ENCODE data around the gene SLC38A3. TPM values are rescaled to one million over a fixed set of nuclear protein-coding genes. Genes with fewer than 3 reads are reported as not detected.
"Not testable (repeated sequence)": the region's sequence is repeated elsewhere in the genome, so short reads cannot be mapped to it uniquely, and the experiment has no call there.

SLC38A3 gene
- total RNA-seq, 1 donor from 2014 or later = 1.8 TPM

DNA sequence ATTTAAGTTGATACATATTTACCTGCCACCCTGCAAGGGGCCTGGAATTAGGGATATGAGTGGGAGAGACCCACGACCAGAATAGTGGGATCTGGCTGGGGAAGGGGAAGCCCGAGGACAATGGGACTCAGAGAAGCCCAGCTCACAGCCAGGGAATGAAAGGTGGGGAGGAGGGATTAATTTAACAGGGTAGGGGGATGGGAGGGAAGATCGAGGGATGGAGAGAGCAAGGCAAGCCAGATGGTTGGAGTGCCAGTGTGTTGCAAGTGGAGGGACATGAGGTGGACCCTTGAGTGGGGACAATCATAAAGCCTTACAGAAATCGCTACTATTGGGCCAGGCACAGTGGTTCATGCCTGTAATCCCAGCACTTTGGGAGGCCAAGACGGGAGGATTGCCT is 26.5 kb downstream of the SLC38A3 start:
- DNase-seq (ENCODE audit: low read depth) = no peak

GRCh38 chr3:50232303-50232702 is 27.2 kb downstream of the SLC38A3 start:
- no peak for DNase-seq (ENCODE audit: low read depth)

- DNase-seq (ENCODE audit: low read depth) = no peak
Observed at GRCh38 chr3:50233176-50233575, 28.1 kb downstream of the SLC38A3 start.

GRCh38 chr3:50235716-50236483 is 30.8 kb downstream of the SLC38A3 start, which contains the start of gene GNAI2:
Gene GNAI2, plus strand, starts transcription at chr3:50236204. Its CDS starts 132 bp downstream, at chr3:50236336.
- peak; percentile 97 for DNase-seq (ENCODE audit: low read depth)

- no peak for DNase-seq (ENCODE audit: low read depth)
Observed at GRCh38 chr3:50236484-50237132, 31.5 kb downstream of the SLC38A3 start.

- no peak for DNase-seq (ENCODE audit: low read depth)
Observed at GRCh38 chr3:50237133-50237651, 32.1 kb downstream of the SLC38A3 start.

GRCh38 chr3:50237754-50238548 is 32.9 kb downstream of the SLC38A3 start:
- DNase-seq (ENCODE audit: low read depth) = peak; percentile 66

DNA sequence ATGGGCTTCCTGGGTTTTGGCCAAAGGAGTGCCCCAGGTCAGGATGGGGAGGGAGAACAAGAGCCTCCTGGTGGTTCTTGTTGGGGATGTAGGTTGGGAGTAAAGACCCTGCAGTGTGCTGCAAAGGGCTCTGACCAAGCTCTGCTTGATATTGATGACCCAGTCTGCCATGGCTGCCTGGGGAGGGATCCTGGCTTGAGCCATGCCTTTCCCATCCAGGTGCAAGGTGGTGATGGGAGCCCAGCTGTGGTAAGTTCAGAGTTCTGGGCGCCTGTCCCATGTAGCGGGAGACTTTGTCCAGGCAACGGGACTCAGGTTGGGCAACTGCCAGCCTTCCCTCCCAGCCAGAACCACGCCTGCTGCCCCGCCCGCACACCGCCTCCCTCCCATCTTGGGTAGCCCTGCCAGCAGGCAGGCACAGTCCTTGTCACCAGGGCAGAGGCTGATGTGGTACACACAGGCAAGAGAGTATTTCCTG is 33.5 kb downstream of the SLC38A3 start:
- DNase-seq (ENCODE audit: low read depth) = no peak

GRCh38 chr3:50239649-50240048 is 34.6 kb downstream of the SLC38A3 start:
- no peak for DNase-seq (ENCODE audit: low read depth)

- no peak for DNase-seq (ENCODE audit: low read depth)
Observed at GRCh38 chr3:50241163-50241562, 36.1 kb downstream of the SLC38A3 start.

DNA sequence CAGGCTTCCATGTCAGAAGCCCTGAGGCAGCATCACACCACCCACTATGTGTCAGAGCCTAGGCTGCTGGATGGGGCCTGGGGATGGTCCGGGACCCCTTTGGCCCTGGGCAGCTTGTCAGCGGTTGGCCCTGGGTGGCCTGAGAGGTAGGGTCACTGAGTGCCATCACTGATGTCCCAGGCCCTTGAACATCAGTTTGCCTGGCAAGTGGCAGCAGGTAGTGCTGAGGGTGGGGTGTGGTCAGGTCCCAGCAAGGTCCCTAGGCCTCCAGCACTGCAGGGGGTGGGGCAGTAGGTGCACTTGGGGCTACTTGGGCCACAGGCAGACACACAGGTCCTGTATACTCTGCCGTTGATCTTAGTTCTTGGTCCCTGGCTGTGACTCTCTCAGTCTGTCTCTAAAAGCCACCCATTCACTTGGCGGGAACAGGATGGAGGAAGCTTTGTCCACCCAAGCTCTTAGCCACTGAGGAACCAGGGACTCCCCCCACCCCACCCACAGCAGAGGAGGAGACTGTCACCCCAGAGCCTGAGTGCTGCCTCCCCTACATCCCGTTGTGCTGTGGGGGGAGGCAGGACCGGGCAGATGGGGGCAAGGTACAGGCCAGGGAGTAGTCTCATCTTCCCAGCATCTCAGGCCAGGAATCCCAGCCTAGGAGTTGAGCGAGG is 36.8 kb downstream of the SLC38A3 start:
- DNase-seq (ENCODE audit: low read depth) = no peak

DNA sequence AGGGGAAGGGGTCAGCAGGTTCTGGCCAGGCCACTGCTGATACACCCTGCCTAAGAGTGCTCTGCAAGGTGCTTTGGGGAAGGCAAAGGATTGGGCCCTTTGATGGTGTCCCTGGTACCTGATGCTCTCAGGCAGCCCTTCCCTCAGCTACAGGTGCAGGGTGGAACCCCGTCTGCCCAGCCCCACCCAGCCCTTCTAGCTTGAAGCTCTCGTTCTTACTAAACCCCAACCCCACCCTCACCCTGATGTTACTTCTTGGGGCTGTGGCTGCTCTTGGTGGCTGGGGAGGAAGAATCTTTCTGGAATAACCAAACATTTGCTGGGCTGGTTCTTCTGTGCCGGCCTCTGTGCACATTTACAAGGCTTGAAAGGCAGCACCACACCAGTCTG is 37.3 kb downstream of the SLC38A3 start:
- DNase-seq (ENCODE audit: low read depth) = no peak

- DNase-seq (ENCODE audit: low read depth) = peak; percentile 47
Observed at GRCh38 chr3:50242851-50243542, 37.9 kb downstream of the SLC38A3 start.

DNA sequence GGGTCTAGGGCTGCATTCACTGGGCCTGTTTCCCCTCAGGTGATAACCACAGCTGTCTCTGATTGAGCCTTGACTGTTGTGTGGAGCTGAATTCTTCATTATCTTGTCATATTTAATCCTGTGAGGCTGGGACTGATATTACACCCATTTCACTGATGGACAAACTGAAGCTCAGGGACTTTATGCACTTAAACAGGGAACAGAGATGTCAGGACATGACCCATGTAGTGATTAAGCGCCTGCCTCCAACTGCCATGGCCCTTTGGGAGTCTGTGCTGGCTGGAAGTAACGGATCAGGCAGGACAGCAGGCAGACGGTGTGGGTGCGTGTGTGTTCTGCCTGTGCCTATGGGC is 38.4 kb downstream of the SLC38A3 start:
- DNase-seq (ENCODE audit: low read depth) = no peak

- DNase-seq (ENCODE audit: low read depth) = not testable (repeated sequence)
Observed at GRCh38 chr3:50244813-50245212, 39.7 kb downstream of the SLC38A3 start.

DNA sequence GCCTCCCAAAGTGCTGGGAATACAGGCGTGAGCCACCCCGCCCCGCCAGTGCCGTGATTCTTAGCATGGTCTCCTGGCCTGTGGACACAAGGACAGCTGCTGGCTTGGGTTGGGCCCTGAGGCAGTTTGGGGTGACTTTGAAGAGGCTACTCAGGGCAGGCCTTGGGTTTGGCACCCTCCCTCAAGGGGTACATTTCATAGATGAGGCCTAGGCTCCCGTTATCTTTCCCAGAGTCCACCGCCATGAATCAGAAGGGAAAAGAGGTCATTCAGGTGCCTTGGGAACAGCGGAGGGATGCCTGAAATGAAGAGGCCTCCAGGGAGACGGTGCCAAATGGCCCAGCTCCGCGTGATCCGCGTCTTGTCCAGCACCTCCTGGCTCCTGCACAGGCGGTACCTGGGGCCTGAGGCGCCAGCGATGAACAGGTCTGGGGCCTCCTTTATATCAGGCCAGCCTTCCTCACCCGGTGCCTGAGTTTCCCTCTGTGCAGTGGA is 40.2 kb downstream of the SLC38A3 start:
- DNase-seq (ENCODE audit: low read depth) = no peak

DNA sequence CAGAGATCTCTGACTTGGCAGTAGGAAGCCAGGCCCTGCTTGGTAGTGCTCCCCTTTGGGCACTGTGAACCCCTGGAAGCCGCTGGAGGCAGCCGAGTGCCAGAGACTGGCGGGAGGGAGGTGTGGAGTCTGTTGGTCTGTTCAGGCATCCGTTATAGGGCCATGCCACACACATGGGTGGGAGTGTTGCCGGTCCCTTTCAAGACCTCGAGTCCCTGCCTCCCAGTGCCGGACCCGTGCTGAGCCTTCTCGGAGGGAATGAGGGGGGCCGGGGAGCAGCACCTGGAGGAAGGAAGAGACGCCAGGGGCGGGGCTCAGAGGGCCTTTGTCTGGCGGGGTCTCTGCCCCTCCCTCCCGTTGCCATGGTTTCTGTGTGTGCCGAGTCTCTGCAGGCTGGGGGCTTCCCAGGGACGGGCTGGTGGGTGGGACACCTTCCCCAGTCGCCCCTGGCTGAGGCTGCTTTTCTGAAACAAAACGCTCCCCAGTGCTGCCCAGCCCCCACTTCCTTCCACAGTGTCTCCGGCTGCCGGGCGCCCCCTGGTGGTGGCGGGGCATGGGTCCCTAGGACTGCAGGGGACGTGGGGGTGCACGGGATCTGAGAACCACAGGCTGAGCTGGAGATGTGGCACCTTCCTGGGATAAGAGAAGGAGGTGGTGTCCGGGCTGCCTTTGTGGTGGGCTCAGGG is 40.9 kb downstream of the SLC38A3 start:
- DNase-seq (ENCODE audit: low read depth) = peak; percentile 58

DNA sequence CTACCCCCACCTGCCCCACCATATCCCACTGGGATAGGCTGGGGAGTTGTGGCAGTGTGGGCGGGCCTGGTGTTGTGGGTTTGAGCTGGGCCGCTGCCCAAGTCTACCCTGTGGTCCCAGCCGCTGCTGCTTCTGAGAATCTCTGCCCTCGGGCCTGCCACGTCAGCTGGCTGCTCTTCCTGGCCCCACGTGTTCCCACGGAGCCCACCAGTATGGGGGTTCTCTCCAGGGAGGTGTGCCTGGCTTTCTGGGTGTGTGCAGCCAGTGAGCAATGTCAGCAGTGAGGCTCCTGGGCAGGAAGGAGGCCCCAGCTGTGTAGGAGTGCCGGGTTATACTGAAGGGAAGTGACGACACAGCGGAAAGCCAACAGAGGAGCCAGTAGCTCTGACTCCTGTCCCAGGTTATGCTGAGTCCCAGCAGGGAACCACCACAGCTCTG is 41.5 kb downstream of the SLC38A3 start:
- peak; percentile 70 for DNase-seq (ENCODE audit: low read depth)

- no peak for DNase-seq (ENCODE audit: low read depth)
Observed at GRCh38 chr3:50248387-50248786, 43.3 kb downstream of the SLC38A3 start.

GRCh38 chr3:50249457-50249856 is 44.4 kb downstream of the SLC38A3 start:
- no peak for DNase-seq (ENCODE audit: low read depth)

Data from renal cortical epithelial cell (primary cell).